Hepatocyte (in vitro differentiated cells): ENCODE data around the gene FSTL1.

Experiments
- EZH2 ChIP-seq: fragments of 200-600 bp; sonication (generic); IDR thresholded peaks from 2 replicates; pipeline ENCODE4 v1.6.1; 2016; ENCODE audit warnings: antibody characterized with exemption, mild to moderate bottlenecking, borderline replicate concordance
- EZH2phosphoT487 ChIP-seq: fragments of 200-600 bp; sonication (generic); IDR thresholded peaks from one replicate; pipeline ENCODE4 v1.6.1; 2018; ENCODE audit warnings: antibody characterized with exemption, mild to moderate bottlenecking, low read depth, moderate library complexity; ENCODE audit not compliant: unreplicated experiment, severe bottlenecking
- TF ChIP-seq, protein P1 (sequence below): fragments of 200-600 bp; sonication (generic); IDR thresholded peaks from 2 replicates; pipeline ENCODE4 v1.5.1; 2016; ENCODE audit warnings: antibody characterized with exemption, mild to moderate bottlenecking; ENCODE audit not compliant: poor library complexity

DNA sequence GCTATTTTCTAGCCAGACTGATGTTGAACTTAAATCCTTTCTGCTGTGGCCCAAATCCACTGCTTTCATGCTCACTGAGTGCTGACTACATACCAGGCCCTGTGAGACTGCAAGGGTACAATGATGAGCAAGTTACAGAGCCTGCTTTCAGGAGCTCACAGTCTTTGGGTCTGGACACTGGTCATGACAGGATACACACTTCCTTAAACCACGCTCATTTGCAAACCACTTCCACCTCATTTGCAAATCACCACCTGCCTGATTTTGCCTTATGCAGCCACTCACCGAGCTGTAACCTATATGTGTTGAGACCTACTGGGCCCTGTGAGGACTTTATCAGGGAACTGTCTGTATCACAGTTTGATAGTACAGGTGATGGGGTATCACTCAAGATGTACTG, 51.4 kb downstream of the FSTL1 start:
- TF ChIP-seq, protein P1, sequence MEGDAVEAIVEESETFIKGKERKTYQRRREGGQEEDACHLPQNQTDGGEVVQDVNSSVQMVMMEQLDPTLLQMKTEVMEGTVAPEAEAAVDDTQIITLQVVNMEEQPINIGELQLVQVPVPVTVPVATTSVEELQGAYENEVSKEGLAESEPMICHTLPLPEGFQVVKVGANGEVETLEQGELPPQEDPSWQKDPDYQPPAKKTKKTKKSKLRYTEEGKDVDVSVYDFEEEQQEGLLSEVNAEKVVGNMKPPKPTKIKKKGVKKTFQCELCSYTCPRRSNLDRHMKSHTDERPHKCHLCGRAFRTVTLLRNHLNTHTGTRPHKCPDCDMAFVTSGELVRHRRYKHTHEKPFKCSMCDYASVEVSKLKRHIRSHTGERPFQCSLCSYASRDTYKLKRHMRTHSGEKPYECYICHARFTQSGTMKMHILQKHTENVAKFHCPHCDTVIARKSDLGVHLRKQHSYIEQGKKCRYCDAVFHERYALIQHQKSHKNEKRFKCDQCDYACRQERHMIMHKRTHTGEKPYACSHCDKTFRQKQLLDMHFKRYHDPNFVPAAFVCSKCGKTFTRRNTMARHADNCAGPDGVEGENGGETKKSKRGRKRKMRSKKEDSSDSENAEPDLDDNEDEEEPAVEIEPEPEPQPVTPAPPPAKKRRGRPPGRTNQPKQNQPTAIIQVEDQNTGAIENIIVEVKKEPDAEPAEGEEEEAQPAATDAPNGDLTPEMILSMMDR, result no peak
- TF ChIP-seq EZH2phosphoT487 (no peak), EZH2 (no peak)
